ENCODE data around the gene VTI1A. TPM values are rescaled to one million over a fixed set of nuclear protein-coding genes. Genes with fewer than 3 reads are reported as not detected.

Gene VTI1A
- total RNA-seq, 1 donor from 2014 or later: 29.7 TPM

DNA sequence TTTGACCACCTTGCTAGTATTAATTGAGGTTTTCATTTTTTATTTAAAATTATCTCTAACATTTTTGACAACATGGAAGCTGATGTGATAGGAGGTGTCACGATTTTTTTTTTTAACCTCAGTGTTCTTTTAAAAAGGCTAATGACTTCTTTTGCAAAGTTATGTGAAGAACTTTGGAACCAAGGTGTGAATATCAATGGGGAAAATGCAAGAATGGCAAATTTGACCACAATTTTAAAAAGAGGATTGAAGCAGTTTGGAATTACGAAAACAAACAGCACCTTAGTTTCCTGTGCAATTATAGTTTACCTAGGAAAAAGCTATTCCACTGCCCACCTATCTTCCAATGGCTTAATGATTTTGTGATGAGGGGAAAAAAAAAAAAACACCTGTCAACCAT lies 232.4 kb downstream of the VTI1A start:
- intact Hi-C loops (cut with DNase I): no loop called here
- Histone ChIP-seq H3K36me3 (no peaks in the 10 kb centered on the region), H3K4me1 (no peaks in the 10 kb centered on the region), H3K9me3 (no peaks in the 10 kb centered on the region), H3K4me3 (no peak overlapping the region), H3K27ac (no peak overlapping the region), H3K27me3 (no peaks in the 10 kb centered on the region)
- ATAC-seq: no peak
- TF ChIP-seq, protein P1, sequence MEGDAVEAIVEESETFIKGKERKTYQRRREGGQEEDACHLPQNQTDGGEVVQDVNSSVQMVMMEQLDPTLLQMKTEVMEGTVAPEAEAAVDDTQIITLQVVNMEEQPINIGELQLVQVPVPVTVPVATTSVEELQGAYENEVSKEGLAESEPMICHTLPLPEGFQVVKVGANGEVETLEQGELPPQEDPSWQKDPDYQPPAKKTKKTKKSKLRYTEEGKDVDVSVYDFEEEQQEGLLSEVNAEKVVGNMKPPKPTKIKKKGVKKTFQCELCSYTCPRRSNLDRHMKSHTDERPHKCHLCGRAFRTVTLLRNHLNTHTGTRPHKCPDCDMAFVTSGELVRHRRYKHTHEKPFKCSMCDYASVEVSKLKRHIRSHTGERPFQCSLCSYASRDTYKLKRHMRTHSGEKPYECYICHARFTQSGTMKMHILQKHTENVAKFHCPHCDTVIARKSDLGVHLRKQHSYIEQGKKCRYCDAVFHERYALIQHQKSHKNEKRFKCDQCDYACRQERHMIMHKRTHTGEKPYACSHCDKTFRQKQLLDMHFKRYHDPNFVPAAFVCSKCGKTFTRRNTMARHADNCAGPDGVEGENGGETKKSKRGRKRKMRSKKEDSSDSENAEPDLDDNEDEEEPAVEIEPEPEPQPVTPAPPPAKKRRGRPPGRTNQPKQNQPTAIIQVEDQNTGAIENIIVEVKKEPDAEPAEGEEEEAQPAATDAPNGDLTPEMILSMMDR (IDR thresholded peaks at IDR 0.05): no peak
- DNase-seq: no peak

DNA sequence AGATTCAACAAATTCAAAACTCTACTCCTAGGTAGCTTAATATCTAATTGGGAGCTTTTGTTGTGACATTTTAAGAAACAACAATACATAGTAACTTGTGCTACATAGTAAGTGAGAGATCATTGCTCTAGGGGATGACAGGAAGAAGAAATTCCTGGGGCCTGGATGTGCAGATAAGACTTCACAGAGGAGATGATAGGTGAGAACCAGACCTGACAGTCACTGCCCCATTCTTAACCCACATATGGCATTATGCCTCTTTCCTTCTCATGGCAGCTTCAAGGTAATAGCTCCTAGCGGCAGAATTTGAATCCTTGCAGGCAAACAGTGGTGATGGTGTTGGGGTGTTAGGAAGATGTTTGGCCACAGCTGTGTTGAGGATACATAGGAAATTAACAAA lies 233.6 kb downstream of the VTI1A start:
- H3K4me1 ChIP-seq: no peaks in the 10 kb centered on the region
- TF ChIP-seq, protein P1 (IDR thresholded peaks at IDR 0.05): no peak
- H3K4me3 ChIP-seq: no peak overlapping the region
- no peaks in the 10 kb centered on the region for H3K9me3 ChIP-seq
- intact Hi-C loops (cut with DNase I): no loop called here
- no peaks in the 10 kb centered on the region for H3K36me3 ChIP-seq
- no peaks in the 10 kb centered on the region for H3K27me3 ChIP-seq
- no peak overlapping the region for H3K27ac ChIP-seq
- no peak for ATAC-seq
- no peak for DNase-seq

DNA sequence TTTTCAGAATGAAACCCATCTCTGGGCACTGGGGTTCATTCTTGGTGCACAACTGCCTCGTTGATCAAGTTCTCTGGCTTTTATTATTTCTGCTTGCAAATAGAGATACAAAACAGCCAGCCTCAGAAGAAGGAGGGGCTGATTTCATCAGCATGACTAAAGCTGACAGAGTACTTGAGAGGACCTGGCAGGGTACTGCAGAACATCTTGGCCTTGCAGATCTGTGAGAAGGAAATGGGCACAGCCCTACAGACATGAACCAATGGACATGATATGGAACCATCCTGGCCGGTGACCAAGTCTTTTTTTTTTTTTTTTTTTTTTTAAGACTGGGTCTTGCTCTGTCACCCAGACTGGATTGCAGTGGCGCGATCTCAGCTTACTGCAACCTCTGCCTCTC lies 240.6 kb downstream of the VTI1A start:
- peak; percentile 48 for ATAC-seq

DNA sequence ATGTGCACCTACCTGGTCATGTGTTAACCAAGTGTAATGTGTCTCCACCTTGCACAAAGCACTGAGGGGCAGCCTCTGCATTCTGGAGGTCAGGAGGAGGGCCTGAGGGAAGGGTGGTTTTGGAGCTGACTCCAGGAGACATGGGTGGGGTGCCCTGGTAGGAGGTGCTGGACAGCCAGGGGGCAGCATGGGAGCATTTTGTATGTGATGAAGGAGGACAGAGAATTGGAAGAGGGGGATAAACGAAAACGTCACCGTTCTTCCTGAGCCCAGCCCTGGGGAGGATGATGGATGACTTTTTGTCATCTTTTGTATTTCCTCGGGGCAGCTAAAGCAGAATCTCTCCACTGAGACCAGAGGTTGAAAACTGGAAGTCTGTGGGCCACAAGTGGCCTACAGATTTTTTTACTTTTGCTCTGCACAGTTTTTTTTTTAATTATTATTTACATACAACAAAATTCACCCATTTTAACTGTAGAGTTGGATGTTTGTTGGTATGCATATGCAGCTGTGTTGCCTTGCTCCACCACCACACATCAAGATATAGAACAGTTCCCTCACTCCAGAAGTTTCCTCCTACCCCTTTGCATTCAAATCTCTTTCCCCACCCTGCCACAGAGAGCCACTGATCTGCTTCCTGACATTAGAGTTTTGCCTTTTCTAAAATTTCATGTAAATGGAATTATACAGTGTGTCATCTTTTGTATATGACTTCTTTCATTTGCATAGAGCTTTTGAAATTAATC lies 242.5 kb downstream of the VTI1A start:
- intact Hi-C loops (cut with DNase I): no loop called here
- H3K4me3 ChIP-seq: no peak overlapping the region
- H3K9me3 ChIP-seq: no peaks in the 10 kb centered on the region
- no peak overlapping the region for H3K27ac ChIP-seq
- no peak for DNase-seq
- no peaks in the 10 kb centered on the region for H3K4me1 ChIP-seq
- peak; percentile 69 for ATAC-seq
- no peaks in the 10 kb centered on the region for H3K36me3 ChIP-seq
- TF ChIP-seq, protein P1 (IDR thresholded peaks at IDR 0.05): peak; percentile 38
- H3K27me3 ChIP-seq: no peaks in the 10 kb centered on the region

More for the DNA sequence above, 240.6 kb downstream of the VTI1A start:
- intact Hi-C loops (cut with DNase I): no loop called here
- Histone ChIP-seq H3K9me3 (no peaks in the 10 kb centered on the region), H3K36me3 (no peaks in the 10 kb centered on the region), H3K27me3 (no peaks in the 10 kb centered on the region), H3K4me3 (no peak overlapping the region), H3K27ac (no peak overlapping the region), H3K4me1 (no peaks in the 10 kb centered on the region)
- no peak for DNase-seq
- TF ChIP-seq, protein P1 (IDR thresholded peaks at IDR 0.05): no peak

DNA sequence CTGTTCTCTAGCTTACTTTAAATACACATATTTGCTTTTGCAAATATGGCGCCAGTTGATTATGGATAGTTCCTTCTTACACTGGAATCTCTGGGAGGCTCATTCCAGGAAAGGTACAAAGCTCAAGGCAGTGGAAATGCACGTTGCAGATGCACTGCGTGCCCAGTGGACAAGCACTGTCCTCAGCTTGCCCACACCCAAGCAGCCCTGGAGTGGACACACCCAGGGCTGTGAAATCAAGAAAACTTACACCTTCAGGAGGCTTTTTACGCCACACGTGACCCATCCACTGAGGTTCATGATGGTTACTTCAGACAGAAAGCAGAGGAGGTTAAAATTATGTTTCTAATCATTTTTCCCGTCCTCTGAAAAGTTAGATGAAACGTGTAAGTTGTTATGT lies 248.5 kb downstream of the VTI1A start:
- no peak overlapping the region for H3K27ac ChIP-seq
- no peaks in the 10 kb centered on the region for H3K4me1 ChIP-seq
- TF ChIP-seq, protein P1 (IDR thresholded peaks at IDR 0.05): no peak
- no peak overlapping the region for H3K4me3 ChIP-seq
- no peak for ATAC-seq
- no peaks in the 10 kb centered on the region for H3K36me3 ChIP-seq
- intact Hi-C loops (cut with DNase I): no loop called here
- no peaks in the 10 kb centered on the region for H3K9me3 ChIP-seq
- H3K27me3 ChIP-seq: no peaks in the 10 kb centered on the region
- no peak for DNase-seq

Data from upper lobe of right lung (tissue), 1 donor.